ENCODE measurements around the gene EN2.

The EN2 gene

GRCh38 chr7:155458111-155458877 is at the start of gene EN2:
EN2 (plus strand) TSS chr7:155458129; CDS start chr7:155458378, 249 bp downstream.
- DNase-seq (ENCODE audit: low read depth in 2 of 2), result no peak

- DNase-seq (ENCODE audit: low read depth in 2 of 2), result no peak
Observed at GRCh38 chr7:155408651-155409586, 49.0 kb upstream of the EN2 start.

DNA sequence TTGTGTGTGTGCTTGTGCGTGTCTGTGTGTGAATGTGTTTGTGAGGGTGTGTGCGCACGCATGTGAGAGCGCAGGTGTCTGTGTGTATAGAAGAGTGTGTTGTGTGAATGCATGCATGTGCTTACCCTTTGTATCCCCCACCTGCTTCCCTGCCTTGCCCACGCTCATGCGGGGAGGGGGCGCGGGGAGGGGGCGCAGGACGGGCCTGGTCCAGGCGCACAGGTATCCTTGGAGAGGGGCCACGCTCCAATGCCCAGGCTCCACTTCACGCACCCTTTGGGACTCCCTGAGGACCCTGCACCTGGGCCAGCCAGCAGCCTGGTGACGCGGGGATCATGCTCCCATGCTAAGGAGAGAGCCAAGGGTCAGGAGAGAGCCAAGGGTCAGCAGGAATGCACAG is 47.9 kb upstream of the EN2 start:
- no peak for DNase-seq (ENCODE audit: low read depth in 2 of 2)

DNA sequence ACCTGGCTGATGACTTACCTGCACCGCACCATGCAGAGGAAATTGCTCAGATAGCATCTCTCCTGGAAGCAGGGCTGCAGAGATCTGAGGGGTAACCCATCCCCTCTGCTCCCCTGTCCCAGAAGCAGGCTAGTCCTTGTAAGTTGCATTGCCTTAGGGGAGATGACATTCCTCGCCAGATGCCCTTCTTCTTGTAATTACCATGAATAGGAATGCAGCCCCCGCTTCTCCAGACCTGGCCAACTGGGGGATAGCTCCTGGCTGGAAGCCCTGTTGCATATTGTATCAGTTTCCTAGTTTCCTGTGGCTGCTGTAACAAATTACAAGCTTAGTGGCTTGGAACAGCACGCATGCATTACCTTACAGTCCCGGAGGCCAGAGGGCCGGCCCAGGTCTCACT is 47.5 kb upstream of the EN2 start:
- no peak for DNase-seq (ENCODE audit: low read depth in 2 of 2)

- no peak for DNase-seq (ENCODE audit: low read depth in 2 of 2)
Observed at GRCh38 chr7:155411718-155412415, 46.1 kb upstream of the EN2 start.

GRCh38 chr7:155412416-155413253 is 45.3 kb upstream of the EN2 start:
- DNase-seq (ENCODE audit: low read depth in 2 of 2), result no peak

DNA sequence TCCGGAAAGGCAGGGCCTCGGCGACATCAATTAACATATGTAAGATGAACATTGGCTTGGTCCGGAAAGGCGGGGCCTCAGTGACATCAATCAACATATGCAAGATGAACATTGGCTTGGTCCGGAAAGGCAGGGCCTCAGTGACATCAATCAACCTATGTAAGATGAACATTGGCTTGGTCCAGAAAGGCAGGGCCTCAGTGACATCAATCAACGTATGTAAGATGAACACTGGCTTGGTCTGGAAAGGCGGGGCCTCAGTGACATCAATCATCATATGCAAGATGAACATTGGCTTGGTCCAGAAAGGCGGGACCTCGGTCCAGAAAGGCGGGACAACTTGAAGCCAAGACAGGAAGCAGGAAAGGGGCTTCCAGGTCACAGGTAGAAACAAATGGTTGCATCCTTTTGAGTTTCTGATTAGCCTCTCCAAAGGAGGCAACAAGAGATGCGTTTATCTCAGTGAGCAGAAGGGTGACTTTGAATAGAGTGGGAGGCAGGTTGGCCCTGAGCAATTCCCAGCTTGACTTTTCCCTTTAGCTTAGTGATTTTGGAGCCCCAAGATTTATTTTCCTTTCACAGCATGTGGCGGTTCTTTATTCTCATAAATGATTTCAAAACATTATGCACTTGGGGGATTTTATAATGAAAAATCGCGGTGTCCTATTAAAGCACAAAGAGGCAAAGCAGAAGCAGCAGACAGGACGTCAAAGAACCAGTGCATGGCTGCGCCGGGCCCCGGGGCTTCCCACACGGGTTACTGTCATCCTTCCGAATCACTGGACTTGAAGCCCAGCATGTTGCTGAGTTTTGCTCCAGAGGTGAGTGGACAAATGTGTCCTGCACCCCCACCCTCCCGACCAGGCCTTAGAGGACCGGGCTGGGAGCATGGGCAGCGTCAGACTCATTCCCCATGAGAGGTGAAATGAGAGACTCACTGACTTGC is 43.1 kb upstream of the EN2 start:
- DNase-seq (ENCODE audit: low read depth in 2 of 2), result no peak

- no peak for DNase-seq (ENCODE audit: low read depth in 2 of 2)
Observed at GRCh38 chr7:155416646-155417380, 41.1 kb upstream of the EN2 start.

DNA sequence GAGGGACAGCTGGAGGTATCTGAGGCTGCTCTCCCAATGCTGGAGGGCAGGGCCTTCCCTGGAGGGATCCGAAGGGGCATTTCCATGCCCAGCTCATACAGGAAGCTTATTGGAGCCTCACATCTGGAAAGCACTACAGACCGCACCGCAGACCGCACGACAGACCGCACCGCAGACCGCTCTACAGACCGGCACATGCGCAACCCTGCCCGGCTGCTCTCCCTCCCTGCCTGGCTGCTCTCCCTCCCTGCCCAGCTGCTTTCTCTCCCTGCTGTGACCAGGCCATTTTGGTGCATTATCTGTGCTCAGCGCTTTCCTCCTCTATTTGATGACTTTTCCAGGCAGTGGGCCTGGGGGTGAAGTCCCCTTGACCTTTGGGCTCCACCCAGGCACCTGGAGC is 39.6 kb upstream of the EN2 start:
- no peak for DNase-seq (ENCODE audit: low read depth in 2 of 2)

GRCh38 chr7:155418941-155419755 is 38.8 kb upstream of the EN2 start:
- DNase-seq (ENCODE audit: low read depth in 2 of 2), result no peak

DNA sequence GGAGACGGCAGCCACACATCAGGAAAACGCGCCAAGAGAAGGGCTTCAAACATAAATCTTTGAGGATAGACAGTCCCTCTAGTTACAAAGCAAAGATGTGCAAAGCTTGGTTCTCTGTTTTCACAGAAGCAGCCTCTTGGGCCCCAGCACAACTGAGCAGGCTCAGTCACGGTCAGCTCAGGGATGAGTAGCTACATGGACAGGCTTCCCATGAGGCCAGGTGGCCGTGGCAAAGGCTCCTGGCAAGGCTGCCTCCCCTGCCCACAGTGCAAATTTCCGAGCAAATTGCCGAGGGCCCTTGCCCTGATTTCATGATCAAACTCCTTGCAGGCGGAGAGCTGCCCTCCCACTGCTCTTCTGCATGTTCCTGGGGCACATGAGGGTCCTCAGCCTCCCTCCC is 37.8 kb upstream of the EN2 start:
- no peak for DNase-seq (ENCODE audit: low read depth in 2 of 2)

- no peak for DNase-seq (ENCODE audit: low read depth in 2 of 2)
Observed at GRCh38 chr7:155422151-155422550, 35.8 kb upstream of the EN2 start.

DNA sequence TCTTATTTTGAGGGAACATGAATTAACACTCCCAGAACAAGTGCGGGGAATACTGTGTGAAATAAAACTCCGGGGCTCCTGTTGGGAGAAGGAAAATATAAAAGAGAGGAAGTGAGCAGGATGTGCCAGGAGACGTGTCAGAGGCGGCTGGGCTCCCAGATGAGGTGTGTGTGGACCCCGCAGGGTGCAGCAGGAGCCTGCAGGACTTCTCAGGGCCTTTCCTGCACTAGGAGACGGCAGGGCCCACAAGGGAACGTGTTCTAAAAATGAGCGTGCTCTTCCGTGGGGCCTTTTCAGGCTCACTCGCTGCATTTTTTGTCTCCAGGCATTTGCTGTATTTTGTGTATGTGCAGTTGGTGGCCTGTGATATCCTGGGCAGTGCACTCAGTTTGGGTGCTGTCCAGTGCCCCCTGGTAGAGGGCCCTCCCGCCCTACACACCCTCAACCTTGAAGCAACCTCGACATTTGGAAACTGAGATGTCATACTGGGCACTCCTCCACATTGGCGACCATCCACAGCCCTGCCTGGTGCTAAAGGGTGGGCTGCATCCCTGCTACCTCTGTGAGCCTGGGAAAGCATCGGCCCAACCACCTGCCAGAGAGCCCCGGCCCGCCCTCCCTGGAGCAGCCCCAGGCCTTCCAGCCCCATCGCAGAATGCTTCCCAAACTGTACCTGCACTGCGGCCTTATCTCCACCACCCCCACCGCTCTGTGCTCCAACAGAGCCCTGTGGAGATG is 35.2 kb upstream of the EN2 start:
- DNase-seq (ENCODE audit: low read depth in 2 of 2), result no peak

DNA sequence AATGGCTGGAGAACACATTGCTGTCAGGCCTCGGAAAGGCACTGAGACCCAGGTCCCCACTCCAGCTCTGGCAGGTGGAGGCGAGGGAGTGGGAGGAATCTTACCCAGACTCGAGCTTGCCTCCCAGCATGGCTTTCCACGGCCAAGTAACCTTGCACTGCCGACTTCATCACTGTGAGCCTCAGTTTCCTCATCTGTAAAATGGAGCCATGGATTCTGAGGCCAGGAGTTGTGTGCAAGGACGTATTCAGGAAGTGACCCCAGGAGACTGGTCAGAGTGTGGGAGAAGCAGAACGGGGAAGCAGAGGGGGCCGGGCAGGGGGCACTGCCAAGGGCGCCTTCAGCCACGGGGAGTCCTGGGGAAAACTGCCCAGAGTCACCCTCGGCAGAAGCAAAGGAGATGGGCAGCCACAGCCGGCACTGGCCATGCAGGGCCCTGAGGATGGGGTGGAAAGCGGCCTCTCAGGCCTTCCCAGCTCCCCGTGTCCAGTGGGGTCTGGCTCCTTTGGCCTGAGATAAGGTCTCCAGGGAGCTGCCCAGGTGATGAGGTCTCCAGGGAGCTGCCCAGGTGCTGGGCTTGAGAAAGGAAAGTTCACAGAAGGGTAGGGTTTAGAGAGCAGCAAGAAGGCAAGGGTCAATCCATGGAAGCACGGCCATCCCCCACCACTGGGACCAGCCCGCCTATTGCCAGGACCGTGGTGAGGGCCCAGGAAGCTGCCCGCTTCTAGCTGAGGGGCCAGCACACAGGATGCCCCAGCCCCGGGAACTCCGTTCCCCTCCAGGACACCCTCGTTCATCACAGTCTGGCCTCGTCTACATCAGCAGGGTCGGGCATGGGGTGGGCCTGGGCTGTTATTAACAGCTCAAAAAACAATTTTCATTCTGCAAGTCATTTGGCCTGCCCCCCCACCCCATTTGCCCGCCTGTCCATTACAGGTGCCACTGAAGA is 34.3 kb upstream of the EN2 start:
- DNase-seq (ENCODE audit: low read depth in 2 of 2), result no peak

DNA sequence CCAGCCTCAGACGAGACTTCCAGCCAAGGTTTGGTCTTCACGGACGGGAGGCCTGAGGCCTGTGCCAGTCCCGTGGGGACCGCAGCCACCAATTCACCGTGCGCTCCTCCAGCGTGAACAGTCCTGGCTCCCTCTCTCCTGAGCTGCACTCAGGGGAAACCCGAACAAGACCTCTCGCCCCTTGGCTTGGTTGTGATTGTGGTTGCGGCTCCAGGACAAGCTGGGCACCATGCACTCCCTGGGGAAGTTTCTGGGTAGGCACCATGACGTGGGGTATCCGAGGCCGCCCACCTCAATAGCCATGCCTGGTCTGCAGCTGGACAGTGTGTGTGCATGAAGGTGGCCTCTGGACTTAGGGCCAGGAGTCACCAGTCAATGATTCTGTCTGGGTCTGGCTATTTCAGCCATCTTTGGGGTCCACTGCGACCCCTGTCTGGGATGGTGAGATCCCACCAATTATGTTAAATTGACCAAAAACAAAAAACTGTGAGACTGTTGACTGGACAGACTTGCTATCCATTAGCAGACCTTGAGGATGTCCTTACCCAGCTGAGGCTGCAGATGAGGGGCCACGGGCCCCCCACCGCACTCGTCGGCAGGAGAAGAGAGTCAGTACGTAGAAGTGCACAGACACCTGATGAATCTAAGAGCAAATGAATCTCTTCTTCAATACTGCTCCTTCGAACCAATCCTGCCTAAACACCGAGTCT is 33.5 kb upstream of the EN2 start:
- no peak for DNase-seq (ENCODE audit: low read depth in 2 of 2)

GRCh38 chr7:155425011-155425340 is 33.0 kb upstream of the EN2 start:
- DNase-seq (ENCODE audit: low read depth in 2 of 2), result no peak
